NCI-H2107 (cell line): ENCODE measurements around the gene COMMD9.

Experiments used
- DNase-seq: peaks from one replicate; lab custom pipeline; 2025; lab: John Stamatoyannopoulos, UW

Gene COMMD9

DNA sequence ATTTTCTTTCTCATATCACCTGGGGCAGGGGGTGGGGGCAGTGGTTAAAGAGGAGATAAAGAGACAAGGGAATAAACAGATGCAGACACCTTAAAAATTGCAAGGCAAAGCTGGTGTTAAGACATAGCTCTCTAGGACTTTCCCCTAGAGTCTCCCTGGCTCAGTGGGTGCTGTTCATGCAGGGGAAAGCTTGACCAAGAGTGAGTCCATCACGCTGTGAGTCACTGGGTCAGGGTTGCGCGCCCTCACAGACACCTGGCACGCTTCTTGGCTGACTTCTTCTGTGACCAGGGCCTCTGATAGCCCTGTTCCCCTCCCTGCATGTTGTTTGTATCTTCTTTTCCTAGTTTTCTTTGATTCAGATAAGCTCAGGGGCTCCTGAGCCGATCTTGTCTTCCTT is 31.9 kb downstream of the COMMD9 start:
- DNase-seq = no peak

GRCh38 chr11:36254713-36255112 is 34.5 kb downstream of the COMMD9 start:
- DNase-seq = no peak

DNA sequence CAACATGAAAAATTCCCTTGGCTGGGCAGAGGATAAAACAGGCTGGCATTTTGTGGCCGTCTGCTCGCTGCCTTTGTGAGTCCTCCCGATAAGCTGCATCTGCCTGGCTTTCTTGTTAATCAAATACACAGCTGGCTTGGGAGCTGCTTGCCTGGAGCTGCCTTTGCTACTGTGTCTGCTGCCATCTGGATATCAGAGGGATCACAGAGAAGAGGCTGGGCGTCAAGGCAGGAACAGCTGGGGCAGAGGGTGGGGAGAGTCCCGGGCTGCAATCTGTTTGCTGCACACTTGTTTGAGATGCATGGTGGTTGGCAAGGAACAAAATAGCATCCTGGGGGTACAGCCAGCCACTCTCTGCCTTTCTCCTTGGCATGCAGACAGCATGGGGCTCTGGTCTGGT is 36.0 kb downstream of the COMMD9 start:
- DNase-seq = no peak

- no peak for DNase-seq
Observed at GRCh38 chr11:36251823-36252222, 37.4 kb downstream of the COMMD9 start.

DNA sequence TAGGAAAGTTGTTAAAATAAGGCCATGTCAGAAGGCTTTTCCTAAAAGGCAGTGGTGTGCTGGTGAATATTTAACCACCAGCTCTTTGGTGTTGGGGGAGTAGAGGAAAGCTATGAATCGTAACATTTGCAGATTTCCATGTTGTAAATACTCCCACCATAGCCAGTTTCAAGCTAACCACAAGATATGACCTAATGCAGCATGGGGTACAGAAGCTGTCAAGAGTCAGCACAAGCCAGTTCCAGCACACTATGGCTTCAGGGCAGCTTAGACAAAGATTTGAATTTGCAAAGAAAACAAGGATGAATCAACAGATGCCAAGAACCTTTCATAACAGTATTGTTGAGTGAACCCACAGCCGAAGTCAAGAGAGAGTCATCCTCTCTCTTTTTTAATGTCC is 40.0 kb downstream of the COMMD9 start:
- DNase-seq = no peak

- DNase-seq = no peak
Observed at GRCh38 chr11:36248436-36248835, 40.8 kb downstream of the COMMD9 start.

- DNase-seq = no peak
Observed at GRCh38 chr11:36247493-36247892, 41.7 kb downstream of the COMMD9 start.

GRCh38 chr11:36243641-36244040 is 45.6 kb downstream of the COMMD9 start:
- DNase-seq = no peak

DNA sequence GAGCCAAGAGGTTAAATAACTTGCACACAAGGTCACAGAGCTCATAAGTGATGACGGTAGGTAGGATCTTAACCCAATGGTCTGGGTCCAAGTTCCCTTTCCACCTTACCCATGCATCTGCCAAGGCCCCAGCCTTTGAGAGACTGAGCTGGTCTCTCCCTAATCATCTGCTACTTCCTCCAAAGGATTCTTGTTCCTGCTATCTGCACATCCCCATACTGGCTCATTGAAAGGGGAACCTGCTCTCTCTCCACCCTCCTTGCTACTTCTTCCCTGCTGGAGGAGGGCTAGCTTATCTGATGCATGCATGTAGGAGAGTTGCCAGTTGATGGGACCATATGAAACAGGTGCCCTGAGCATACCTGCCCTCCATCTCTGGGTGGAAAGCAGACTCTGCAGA is 47.7 kb downstream of the COMMD9 start:
- no peak for DNase-seq

DNA sequence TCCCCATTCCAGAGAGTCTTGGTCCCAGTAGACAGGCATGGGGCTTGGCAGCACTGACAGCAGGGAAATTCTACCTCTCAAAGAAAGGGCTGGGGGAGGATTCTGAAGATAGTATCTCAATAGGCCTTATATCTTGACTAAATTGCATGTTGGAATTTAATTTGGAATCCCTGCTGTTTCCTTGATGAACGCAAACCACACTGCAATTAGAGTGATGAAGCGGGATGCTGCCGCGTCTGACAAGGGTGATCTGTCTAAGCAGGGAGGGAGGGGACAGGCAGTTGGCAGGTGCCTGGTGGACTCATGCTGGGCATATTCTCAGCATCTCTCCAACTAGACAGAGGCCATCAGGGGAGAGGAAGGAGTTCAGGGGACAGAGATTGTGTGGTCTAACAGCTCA is 48.4 kb downstream of the COMMD9 start:
- DNase-seq = no peak

DNA sequence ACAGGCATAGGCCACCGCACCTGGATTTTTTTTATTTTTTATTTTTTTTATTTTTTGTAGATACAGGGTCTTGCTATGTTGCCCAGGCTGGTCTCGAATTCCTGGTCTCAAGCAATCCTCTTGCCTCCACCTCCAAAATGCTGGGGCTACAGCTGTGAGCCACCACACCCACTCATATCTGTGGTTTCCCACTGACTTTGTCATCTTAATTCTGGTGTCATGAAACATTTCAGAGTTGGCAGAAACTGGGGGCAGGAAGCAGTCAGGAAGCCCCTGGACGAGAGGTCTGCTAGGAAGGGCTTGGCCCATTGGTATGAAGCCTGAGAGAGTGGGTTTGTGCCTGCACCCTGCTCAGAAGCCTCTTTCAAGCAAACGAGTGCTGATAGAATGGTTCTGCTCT is 49.1 kb downstream of the COMMD9 start:
- no peak for DNase-seq

- DNase-seq = no peak
Observed at GRCh38 chr11:36239636-36240035, 49.6 kb downstream of the COMMD9 start.

DNA sequence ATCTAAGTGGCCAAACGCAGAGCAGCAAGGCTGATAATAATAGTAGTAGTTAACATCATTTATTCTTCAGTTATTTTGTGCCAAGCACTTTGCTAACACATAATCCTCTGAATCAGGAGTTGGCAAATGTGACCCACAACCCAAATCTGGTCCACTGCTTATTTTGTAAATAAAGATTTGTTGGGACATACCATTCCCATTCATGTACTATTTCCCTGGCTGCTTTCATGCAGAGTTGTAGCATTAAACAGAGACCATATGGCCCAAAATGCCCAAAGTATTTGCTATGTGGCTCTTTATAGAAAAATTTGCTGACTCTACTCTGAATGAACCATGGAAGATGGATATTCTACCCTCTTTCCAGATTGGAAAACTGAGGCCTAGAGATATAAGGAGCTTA is 50.3 kb downstream of the COMMD9 start:
- no peak for DNase-seq

GRCh38 chr11:36238036-36238631 is 51.1 kb downstream of the COMMD9 start:
- DNase-seq = no peak

DNA sequence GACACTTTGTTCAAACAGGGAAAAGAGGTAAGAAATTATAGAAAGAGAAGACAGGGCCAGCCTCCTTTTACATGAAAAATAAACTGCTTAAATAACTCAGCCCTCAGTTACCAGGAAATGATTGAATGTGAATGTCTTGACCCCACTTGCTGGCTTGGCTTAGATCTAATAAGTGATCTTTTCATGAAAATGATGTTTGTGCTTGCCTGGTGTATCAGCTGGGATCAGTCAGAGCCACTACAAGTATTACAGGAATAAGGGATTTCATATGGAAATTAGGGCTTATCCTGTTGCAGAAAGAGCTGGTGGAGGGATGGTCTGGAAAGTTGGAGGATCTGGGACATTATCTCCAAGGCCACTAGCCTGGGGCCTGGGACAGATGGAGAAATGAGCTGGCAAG is 51.8 kb downstream of the COMMD9 start:
- DNase-seq = no peak

DNA sequence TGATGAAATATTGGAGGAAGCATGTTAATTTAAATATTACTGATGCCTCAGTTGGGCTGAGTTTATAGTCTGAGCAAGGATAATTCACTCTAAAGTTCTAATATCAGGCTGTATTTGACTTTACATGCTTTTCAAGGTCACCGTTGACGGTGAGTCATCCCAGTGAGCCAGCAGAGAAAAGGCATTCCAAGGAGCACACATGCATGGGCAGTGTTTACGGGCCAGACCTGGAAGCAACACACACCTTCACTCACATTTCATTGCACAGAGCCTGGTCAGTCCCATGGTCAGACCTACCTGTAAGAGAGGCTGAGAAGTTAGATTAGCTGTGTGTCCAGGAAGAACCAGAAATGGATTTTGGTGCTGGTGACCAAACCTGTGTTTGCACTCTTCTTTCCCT is 53.5 kb downstream of the COMMD9 start:
- no peak for DNase-seq

DNA sequence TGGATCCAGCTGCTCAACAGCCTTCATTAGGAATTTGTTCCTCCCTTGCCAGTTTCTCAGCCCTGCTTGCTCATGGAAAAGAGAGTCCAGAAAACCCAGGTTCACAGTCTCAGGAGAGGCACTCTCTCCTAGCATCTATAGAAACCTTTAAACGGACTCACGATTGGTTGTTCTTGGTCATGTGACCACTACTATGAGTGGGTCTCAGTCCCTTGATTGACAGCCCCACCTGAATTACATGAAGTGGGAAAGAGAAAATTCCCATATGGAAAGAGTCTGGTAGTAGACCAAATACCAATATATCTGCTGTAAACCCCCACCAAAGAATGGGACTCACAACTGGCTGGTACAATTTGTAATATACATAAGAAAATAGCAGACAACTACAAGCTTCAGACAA is 54.4 kb downstream of the COMMD9 start:
- DNase-seq = no peak

GRCh38 chr11:36233204-36233603 is 56.0 kb downstream of the COMMD9 start:
- no peak for DNase-seq

DNA sequence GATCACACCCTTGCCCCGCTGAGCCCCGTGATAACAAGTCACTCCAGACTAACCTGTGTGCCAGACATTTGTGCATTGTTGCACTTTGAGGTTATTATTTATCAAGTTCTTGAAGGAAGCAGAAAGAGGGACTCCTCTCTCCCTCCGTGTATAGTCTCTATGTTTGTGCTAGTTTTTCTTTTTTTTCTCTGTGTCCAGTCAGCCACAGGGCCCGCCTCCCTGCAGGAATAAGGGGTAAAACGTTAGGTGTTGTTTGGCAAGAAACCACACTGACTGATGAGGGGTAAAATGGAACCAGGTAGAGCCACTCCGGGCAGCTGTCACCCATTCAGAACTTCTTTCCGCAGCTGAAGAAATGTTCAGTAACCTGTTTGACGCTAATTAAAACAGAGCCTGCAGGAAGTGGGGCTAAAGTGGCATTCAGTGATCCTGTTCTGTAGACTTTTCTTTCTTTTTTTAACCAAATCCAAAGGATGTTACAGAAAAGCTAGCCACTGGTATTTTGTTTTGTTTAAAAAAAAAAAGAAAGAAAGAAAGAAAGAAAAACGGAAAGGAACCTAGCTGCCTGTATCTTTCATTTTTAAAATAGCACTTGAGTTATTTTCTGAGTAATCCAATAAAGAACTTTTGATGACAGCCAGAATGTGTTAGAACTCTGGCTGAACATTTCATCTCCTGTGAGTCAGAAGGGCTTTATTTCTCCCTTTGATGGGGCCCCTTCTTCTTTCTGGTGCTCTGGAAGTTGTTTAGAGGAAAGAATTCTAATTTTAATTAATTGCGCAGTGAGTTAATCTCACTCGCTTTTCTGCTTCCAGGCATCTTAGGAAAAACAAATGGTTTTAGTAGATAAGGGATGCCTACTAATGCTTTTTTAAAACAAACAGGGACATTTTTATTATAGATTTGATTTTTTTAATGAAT is 58.2 kb downstream of the COMMD9 start:
- no peak for DNase-seq

DNA sequence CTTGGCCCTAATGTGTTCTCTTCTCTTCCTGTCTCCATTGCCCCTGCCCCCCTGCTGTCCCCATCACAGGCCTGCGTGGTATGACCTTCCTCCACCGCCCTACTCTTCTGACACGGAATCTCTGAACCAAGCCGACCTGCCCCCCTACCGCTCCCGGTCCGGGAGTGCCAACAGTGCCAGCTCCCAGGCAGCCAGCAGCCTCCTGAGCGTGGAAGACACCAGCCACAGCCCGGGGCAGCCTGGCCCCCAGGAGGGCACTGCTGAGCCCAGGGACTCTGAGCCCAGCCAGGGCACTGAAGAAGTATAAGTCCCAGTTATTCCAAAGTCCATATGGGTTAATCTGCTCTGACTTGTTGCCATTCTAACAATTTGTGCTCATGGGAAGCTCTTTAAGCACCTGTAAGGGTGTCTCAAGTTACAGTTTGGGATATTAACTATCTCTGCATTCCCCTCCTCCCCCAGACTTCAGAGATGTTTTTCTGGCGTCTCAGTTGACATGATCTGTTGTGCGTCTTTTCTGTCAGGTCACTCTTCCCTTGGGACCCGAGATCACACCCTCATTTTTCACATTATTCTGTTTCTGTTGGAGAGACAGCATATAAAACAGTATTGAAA is 60.0 kb downstream of the COMMD9 start:
- no peak for DNase-seq

GRCh38 chr11:36228689-36229088 is 60.5 kb downstream of the COMMD9 start:
- no peak for DNase-seq

- DNase-seq = no peak
Observed at GRCh38 chr11:36227044-36227443, 62.2 kb downstream of the COMMD9 start.

- no peak for DNase-seq
Observed at GRCh38 chr11:36224209-36224882, 64.9 kb downstream of the COMMD9 start.
